Urothelium cell line (cell line): ENCODE data around the gene LINC01488.

Experiments
- DNase-seq: peaks from one replicate; pipeline ENCODE4 v3.0.0; 2011; ENCODE audit warnings: low spot score, mixed read lengths
- FAIRE-seq: peaks from 2 replicates; lab custom pipeline; 2011; peaks lifted over from hg19 to GRCh38; lab: Jason Lieb, UNC

Gene LINC01488

DNA sequence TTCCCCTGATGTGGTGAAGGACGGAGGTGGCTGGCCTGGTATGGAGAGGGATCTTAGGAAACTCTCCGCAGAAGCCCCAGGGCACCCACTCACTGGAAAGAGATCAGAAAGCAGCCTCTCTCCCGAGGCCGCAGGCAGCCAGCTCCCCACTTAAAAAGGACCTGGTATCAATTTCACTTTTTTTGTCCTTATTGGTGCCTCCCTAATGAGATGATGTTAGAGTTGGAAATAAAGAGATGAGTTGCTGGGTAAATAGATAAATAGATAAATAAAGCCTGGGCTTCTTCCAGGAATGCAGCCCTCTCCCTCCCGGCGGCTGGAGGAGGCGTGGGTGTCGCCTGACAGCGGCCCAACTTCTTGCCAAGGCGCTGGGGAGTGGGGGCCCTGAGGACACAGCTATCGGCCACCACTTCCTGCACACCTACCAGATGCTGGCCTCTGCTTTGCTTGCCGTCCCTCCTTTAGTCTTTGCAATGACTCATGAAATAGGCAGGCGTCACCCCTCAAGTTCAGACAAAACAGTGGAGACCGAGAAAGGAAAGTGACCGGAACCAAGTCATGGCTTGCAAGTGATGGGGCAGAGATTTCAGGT, 42.9 kb downstream of the LINC01488 start:
- DNase-seq = peak; percentile 76
- no peak for FAIRE-seq

DNA sequence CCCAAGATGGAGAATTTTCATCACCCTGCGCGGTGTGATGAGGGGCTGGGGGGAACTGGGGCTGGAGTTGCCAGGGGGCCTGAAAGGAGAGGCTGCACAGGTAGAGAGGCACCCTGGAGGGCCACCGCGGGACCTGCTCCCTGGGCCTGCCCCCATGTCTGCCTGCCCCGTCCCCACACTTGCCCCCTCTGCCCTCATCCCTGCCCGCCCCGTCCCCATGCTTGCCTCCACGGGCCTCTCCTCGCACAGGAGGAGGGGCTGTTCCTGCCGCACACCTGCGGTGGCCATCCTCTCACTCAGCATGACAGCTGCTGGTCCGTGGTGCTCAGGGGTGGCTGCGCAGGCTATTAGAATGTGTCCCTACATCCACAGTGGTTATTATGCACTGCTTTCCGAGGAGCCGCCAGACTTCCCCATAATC, 43.5 kb downstream of the LINC01488 start:
- FAIRE-seq (no peak), DNase-seq (no peak)

DNA sequence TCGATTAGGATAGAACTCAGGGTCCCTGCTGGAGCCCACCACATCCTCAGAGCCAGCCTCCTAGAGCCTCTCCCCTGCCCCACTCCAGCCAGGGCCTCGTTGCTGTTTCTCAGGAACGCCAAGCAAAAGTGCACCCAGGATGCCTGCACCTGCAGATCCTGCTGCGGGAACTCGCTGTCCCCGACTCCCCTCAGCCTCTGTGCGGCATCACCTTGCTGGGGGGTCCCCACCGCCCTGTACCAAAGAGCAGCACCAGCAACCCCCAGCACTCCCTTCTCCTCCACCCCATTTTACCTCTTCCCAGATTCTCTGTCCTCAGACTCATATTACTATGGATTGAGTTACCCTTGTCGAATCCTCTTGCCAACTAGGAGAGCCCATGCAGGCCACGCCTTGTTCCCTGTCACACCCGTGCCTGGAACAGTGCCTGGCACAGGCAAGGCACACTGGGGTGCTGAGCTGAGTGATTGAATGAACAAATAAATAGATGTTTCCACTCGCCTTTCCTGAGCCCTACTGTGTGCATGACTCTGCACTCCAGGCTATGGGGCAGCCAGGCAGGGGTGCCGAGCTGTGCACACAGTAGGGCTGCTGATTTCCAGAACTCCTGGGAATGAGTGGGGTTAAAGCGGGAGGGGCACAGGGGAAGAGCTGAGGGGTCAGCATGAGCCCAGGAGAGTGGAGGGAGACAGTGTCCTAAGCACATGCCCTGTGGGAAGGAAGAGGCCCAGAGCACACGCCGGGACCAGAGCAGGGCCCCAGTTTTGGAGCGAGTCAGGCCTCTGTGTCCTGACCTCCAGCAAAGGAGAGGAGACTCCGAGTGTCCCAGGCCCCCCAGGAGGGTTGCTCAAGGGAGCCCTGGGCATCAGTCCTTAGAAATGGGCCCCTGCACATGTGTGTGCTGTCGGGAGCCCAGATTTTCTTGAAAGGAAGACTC, 44.3 kb downstream of the LINC01488 start:
- DNase-seq = no peak
- FAIRE-seq = no peak

DNA sequence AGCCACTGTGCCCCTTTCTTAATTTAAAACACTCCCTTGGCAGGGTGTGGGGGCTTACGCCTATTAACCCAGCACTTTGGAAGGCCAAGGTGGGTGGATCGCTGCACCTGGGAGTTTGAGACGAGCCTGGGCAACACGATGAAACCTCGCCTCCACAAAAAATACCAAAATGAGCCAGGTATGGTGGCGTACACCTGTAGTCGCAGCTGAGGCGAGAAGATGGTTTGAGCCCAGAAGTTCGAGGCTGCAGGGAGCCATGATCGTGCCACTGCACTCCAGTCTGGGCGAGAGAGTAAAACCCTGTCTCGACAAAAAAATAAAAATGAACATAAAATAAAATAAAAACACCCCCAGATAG, 45.0 kb downstream of the LINC01488 start:
- FAIRE-seq (no peak), DNase-seq (no peak)

- FAIRE-seq (no peak), DNase-seq (no peak)
Observed at GRCh38 chr11:69529001-69529400, 47.5 kb downstream of the LINC01488 start.

DNA sequence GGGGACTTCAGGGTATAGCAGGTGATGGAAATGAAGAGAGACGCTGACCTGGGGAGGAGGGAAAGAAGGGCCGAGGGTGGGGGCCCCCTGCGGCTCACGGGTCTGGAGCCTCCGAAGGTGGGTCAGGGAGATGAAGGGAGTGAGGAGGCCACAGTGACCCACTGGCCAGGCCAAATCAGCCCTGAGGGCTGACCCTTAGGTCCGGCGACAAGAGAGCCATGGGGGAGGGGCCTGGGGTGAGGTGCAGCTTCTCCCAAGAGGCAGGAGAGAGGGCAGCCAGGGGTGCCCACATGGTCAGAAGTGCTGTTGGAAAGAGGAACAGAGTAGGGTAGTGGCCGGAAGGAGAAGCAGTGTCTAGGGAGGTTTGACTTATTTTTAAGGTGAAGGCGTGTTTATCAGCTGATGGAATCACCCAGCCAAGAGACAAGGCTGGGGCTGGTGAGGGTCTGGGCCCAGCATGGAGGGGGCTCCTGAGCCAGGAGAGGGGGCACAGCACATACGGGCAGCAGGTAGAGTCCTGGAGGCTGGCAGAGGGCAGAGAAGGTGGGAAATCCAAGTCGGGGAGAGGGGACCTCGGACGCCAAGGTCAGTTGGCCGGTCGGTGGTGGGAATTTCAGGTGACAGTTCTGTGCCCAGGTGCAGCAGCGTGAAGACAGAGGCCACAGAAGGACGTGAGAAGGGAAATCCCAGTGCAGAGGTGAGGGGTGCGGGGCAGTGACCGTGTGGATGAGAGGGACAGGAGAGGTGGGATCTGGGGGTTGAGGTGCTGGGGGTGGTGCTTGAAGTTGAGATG, 49.0 kb downstream of the LINC01488 start:
- FAIRE-seq (no peak), DNase-seq (no peak)

DNA sequence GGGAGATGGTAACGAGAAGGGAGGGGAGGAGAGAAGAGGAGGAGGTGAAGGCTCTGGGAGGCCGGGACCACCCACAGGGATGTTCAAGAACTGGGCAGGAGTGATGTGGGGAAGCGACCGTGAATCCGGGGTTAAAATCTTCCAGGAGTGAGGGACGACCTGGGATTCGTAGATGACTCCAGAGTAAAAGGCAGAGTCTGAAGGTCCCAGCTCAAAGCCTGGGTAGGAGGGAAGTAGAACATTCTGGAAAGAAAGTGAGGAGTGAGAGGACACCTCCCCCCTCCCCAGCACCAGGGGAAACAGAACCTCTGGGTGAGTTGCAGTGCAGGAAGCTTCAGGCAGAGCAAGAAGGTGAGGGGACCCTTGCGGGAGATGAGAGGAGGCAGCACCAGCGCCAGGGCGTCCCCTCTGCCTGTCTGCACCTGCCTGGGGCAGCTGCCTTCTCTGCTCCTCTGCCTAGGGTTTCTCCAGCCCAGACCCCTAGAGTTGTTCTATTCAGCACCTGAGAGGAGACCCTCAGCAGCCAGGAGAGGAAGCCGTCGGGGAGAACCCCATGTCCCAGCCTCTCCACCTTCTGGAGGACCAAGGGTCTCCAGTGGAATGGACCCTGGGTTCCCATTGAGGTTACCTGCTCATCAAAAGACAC, 49.7 kb downstream of the LINC01488 start:
- DNase-seq (no peak), FAIRE-seq (no peak)

DNA sequence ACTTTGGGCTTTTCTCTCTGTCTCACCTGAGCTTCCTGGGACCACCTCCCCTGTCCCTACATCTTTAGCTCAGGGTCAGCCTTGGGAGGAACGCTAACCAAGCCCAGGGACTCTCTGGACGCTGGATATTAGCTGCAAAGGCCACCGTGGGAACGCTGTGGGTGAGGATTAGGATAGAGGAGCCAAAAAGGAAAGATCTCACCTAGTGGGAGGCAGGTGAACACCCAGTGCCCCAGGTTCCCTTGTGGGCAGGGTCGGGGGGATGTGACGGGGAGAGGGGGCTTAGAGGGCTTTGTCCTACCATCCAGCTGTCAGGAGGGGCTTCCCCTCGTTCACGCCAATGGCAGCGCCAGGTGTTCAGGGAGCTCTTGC, 50.2 kb downstream of the LINC01488 start:
- DNase-seq = no peak
- FAIRE-seq = no peak

GRCh38 chr11:69533296-69534165, 52.1 kb downstream of the LINC01488 start:
- no peak for DNase-seq
- no peak for FAIRE-seq

- FAIRE-seq (no peak), DNase-seq (no peak)
Observed at GRCh38 chr11:69534166-69534530, 52.7 kb downstream of the LINC01488 start.

DNA sequence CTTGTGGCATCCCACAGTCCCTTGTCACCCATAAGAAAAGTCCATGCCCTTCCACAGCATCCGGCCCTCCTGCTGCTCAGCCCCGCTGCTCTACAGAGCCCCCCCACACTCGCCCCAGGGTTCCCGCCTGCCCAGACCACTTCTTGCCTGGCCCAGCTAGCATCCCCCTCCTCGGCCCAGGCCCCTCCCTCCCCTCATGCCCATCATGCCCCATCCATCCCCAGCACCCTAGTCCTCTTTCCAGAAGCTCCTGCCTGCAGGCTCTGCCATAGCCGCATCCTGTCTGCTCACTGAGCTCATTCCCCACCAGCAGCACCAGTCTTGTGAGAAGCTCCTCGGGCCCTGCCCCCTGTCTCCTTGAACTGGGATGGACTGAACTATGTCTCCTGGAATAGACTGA, 54.4 kb downstream of the LINC01488 start:
- no peak for FAIRE-seq
- DNase-seq = no peak

- no peak for FAIRE-seq
- DNase-seq = no peak
Observed at GRCh38 chr11:69536406-69536805, 54.9 kb downstream of the LINC01488 start.

DNA sequence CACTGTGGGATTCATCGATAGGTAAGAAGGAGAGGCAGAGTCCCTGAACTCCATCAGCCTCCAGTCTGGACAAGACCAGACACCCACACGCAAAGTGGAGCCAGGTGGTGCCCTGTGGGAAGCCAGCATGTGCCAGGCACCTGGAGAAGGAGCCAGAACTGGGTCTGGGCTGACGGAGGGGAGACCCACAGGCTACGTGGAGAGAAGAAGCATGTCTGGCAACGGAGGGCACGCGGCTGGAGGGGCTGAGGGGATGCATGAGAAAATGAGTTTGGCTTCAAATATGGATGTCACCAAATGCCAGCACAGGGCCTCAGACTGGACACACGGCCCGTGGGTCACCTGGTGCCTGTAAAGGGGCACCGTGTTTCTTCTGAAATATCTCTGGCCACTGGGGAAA, 55.7 kb downstream of the LINC01488 start:
- no peak for DNase-seq
- no peak for FAIRE-seq

DNA sequence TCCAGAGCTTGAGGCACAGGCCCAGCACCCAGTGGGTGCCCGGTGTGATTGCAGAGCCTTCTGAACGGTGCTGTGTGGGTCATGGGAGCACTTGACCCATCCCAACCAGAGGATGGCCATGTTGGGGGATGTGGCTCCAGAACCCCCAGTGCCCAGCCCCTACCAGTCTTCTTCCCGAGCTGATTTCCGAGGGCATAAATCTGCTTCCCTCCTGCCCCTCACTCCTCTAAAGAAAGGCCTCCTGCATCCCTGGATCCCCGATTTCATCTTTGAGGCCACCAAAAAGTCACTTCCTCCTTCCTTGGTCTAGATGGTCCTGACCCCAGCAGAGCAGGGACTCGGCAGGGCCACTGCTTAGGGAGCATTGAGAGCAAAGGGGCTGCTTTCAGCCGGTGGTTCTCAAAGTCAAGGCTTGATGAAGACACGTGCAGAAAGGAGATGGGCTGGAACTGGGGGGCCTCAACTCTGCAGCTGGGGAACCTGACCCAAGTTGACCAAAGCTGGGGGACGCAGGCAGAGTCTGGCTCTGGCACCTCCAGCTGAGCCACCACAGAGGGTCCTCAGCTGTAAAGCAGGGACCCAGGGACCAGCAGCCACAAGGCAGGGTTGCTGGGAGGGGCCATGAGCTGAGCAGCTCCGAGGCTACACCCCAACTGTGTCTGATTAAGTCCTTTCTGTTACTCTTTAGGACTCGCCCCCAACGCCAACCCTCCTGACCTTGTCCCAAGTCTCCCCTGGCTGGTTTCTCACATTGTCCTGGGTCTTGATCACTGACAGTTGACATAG, 56.6 kb downstream of the LINC01488 start:
- no peak for FAIRE-seq
- no peak for DNase-seq

DNA sequence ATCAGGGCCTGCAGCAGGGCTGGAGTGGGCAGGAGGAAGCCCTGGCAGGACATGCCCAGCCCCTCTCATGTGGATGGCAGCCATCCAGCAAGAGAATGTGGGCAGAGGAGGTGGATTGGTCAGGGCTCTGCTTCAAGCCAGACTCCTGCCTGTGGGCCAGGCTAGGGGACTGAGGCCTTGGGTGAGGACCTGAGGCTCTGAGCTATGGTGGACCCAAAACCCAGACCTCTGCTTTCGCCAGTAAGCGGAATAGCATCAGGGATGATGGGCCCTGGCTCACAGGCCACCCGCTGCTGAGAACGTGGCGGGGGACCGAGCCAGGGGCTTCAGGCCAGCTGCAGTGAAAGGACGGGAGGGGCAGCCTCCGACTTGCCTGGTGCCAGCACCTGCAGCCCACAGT, 57.4 kb downstream of the LINC01488 start:
- FAIRE-seq (no peak), DNase-seq (no peak)

GRCh38 chr11:69539416-69540117, 58.1 kb downstream of the LINC01488 start:
- no peak for DNase-seq
- FAIRE-seq = no peak

GRCh38 chr11:69540118-69541000, 58.9 kb downstream of the LINC01488 start:
- DNase-seq (no peak), FAIRE-seq (no peak)

GRCh38 chr11:69541001-69541285, 59.5 kb downstream of the LINC01488 start:
- no peak for FAIRE-seq
- DNase-seq = no peak
